HepG2 (cell line): Measurements from ENCODE around the gene ARIH1. TPM values are rescaled to one million over a fixed set of nuclear protein-coding genes. Genes with fewer than 3 reads are reported as not detected.

Source experiments
- ATAC-seq: fragments of 200-7000 bp; cut with Tn5 transposase; 3 replicates; pipeline ENCODE4 v1.9.1; 2020; ENCODE audit warnings: mild to moderate bottlenecking, moderate library complexity
- BruUV-seq: library from RNA; stranded (reverse); fragments of 400-500 nt; replicated peaks from 2 replicates; lab custom pipeline; 2021; lab: Mats Ljungman, UMichigan
- CTCF ChIA-PET: fragments of 300-600 bp; formaldehyde crosslinking; extraction: SDS; loops from one replicate; lab custom pipeline; 2021; ENCODE audit warnings: low total read pairs, inconsistent platforms, low intra/inter-chr PET ratio; lab: Yijun Ruan, JAX
- POLR2A ChIA-PET: fragments of 350-600 bp; sonication (Branson Sonifier 250); formaldehyde crosslinking; loops from one replicate; lab custom pipeline; 2020; ENCODE audit warnings: antibody characterized with exemption, inconsistent platforms; lab: Yijun Ruan, JAX
- DNase-seq: peaks from one replicate; pipeline ENCODE4 v3.0.0-alpha.2; 2015; ENCODE audit warnings: low spot score
- FAIRE-seq: peaks from 3 replicates; lab custom pipeline; 2011; peaks lifted over from hg19 to GRCh38; lab: Jason Lieb, UNC
- H2AFZ ChIP-seq: one replicate; pipeline ENCODE4 v1.6.1; 2011; ENCODE audit warnings: low read length, inconsistent platforms
- H3K27ac ChIP-seq: fragments of 300-600 bp; 3 replicates; pipeline ENCODE4 v1.8.0; 2011; ENCODE audit warnings: mixed run types, mild to moderate bottlenecking, mixed read lengths, low read length, inconsistent platforms; ENCODE audit not compliant: insufficient read depth; ENCODE audit errors: extremely low read length
- H3K27me3 ChIP-seq, 2 experiments: fragments of 200-600 bp in 1 of 2; 2 replicates in 1 of 2; 3 replicates in 1 of 2; pipeline versions ENCODE4 v1.6.0 to v1.8.0; 2011; ENCODE audit warnings: low read length in 2 of 2, mild to moderate bottlenecking in 2 of 2, moderate library complexity in 2 of 2, inconsistent platforms in 1 of 2; ENCODE audit not compliant: insufficient read depth in 2 of 2, control insufficient read depth in 1 of 2
- H3K36me3 ChIP-seq, 2 experiments: fragments of 200-600 bp in 1 of 2; replicated peaks in 1 of 2; 2 replicates in 1 of 2; 3 replicates in 1 of 2; pipeline versions ENCODE4 v1.5.1 to v1.8.0; 2011; ENCODE audit warnings: low read length in 2 of 2, inconsistent platforms in 1 of 2; ENCODE audit not compliant: insufficient read depth in 2 of 2, control insufficient read depth in 1 of 2
- H3K4me1 ChIP-seq: 2 replicates; pipeline ENCODE4 v1.5.1; 2012; ENCODE audit warnings: low read length, inconsistent platforms; ENCODE audit not compliant: insufficient read depth
- H3K4me2 ChIP-seq: 2 replicates; pipeline ENCODE4 v1.6.0; 2011; ENCODE audit warnings: low read depth, low read length, inconsistent platforms
- H3K4me3 ChIP-seq, 3 experiments: fragments of 200-600 bp in 1 of 3; sonication (generic), shearing (Covaris generic) in 1 of 3; replicated peaks in 1 of 3; 2 replicates each; pipeline ENCODE4 v1.5.1; 2011 to 2016; ENCODE audit warnings: low read length in 3 of 3, inconsistent platforms in 2 of 3, low read depth in 2 of 3, mild to moderate bottlenecking in 2 of 3, control low read depth in 1 of 3, mixed read lengths in 1 of 3; ENCODE audit not compliant: insufficient read depth in 1 of 3
- H3K79me2 ChIP-seq: one replicate; pipeline ENCODE4 v1.6.1; 2011; ENCODE audit warnings: low read length, inconsistent platforms; ENCODE audit not compliant: insufficient read depth
- H3K9ac ChIP-seq: 2 replicates; pipeline ENCODE4 v1.6.0; 2011; ENCODE audit warnings: mild to moderate bottlenecking, low read depth, low read length, inconsistent platforms; ENCODE audit not compliant: insufficient read depth
- H3K9me3 ChIP-seq: 2 replicates; pipeline ENCODE4 v1.5.1; 2012; ENCODE audit warnings: mild to moderate bottlenecking, low read length
- H4K20me1 ChIP-seq: 2 replicates; pipeline ENCODE4 v1.6.0; 2011; ENCODE audit warnings: inconsistent platforms, mild to moderate bottlenecking, low read length, moderate library complexity; ENCODE audit not compliant: insufficient read depth
- ZNF460 ChIP-seq: sonication (generic); formaldehyde crosslinking; IDR thresholded peaks from 2 replicates; pipeline ENCODE4 v1.5.1; 2020; ENCODE audit warnings: missing genetic modification reagents, mild to moderate bottlenecking, borderline replicate concordance
- ZNF687 ChIP-seq: sonication (generic); formaldehyde crosslinking; IDR thresholded peaks from 2 replicates; pipeline ENCODE4 v1.5.1; 2020; ENCODE audit warnings: mild to moderate bottlenecking, missing genetic modification reagents, moderate library complexity
- WGBS: methylation state at CpG from one replicate; pipeline ENCODE4 v1.1.6; 2017; ENCODE audit warnings: low lambda C conversion rate; 5-methylcytosine and 5-hydroxymethylcytosine counted together
- in situ Hi-C: cut with HindIII; loops from 2 replicates; pipeline ENCODE4 v1.10.0; 2017; ENCODE audit warnings: low pct_unique_long_range_greater_than_20kb; ENCODE audit not compliant: extremely low pct_ligation_motif_present
- intact Hi-C: fragments of 100-400 bp; cut with micrococcal nuclease; formaldehyde crosslinking; loops from one replicate; pipeline ENCODE4 v1.10.0; 2022; ENCODE audit not compliant: unreplicated experiment
- polyA plus RNA-seq, 8 experiments: library from polyadenylated mRNA; depleted of rRNA in 3 of 8; stranded (reverse) in 7 of 8; unstranded in 1 of 8; fragments of >200 nt; fragmentation: Illumina TruSeq in 4 of 8; extraction: Trizol in 4 of 8; gene quantifications; 2 replicates each; pipeline versions ENCODE4 v1.2.1 to v1.2.3, GENCODE V29; 2011 to 2016; ENCODE audit warnings: low read depth in 4 of 8, missing spikeins in 1 of 8, mixed read lengths in 1 of 8; ENCODE audit not compliant: insufficient read depth in 1 of 8
- total RNA-seq, 5 experiments: library from RNA; depleted of rRNA; stranded (reverse); fragments of >200 nt; fragmentation: Illumina TruSeq; extraction: Trizol; gene quantifications; 2 replicates each; pipeline ENCODE4 v1.2.3, GENCODE V29; 2016; ENCODE audit warnings: low read depth in 1 of 5

Gene ARIH1
- total and polyA plus RNA-seq, 2 of the 13 experiments (the other 11 are each of a cell fraction or from before 2014, with no cell fraction given) = 38.8 to 59.8 TPM

DNA sequence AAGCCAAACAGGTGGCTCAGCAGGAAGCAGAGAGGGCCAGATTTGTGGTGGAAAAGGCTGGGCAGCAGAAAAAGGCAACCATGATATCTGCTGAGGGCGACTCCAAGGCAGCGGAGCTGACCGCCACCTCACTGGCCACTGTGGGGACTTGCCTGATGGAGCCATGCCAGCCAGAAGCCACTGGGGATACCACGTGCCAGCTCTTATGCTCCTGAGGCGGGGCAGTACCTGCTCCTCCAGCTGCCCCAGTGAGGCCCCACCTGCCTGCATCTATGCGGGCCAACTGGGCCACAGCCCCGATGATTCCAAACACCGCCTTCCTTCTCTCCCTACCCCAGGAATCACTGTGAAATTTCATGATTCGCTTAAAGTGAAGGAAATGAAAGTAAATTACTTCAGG, 22.9 kb upstream of the ARIH1 start (continued):
- peak; percentile 68 for TF ChIP-seq ZNF687 (CRISPR knock-in tag)

- WGBS = 68% methylated on average over 7 of the region's 7 CpGs
- H3K4me3 ChIP-seq = no peak overlapping the region
- intact Hi-C loops (no loop called here), in situ Hi-C loops (no loop called here)
- ChIA-PET POLR2A (interaction anchor here (0.7 kb wide), 1 partner anchor 17 kb away, joined by 3 read pairs; no protein-coding TSS in a partner anchor), CTCF (no interaction called here)
- no peak for DNase-seq
- no peaks in the 10 kb centered on the region for H3K27me3 ChIP-seq
- BruUV-seq = no TSS peak
- no peaks in the 10 kb centered on the region for H3K79me2 ChIP-seq
- no peak overlapping the region for H3K9ac ChIP-seq
- no peak for TF ChIP-seq ZNF460 (CRISPR knock-in tag)
- no peak overlapping the region for H2AFZ ChIP-seq
- no peak overlapping the region for H3K4me2 ChIP-seq
- no peak for ATAC-seq
- no peaks in the 10 kb centered on the region for H3K9me3 ChIP-seq
- no peaks in the 10 kb centered on the region for H3K36me3 ChIP-seq
- H3K27ac ChIP-seq = no peak overlapping the region
- H3K4me1 ChIP-seq = 0 out of 2 replicates have a peak, but pooled peaks cover under 1% of the 10 kb centered on the region
- H4K20me1 ChIP-seq = no peaks in the 10 kb centered on the region
- FAIRE-seq = no peak
Measured at GRCh38 chr15:72456684-72457083, 17.4 kb upstream of the ARIH1 start.
